ENCODE measurements around the gene EIF2AK3.
"Not testable (repeated sequence)": the region's sequence is repeated elsewhere in the genome, so short reads cannot be mapped to it uniquely, and the experiment has no call there.

The EIF2AK3 gene

GRCh38 chr2:88627055-88627855, at the start of gene EIF2AK3:
Gene EIF2AK3, minus strand, starts transcription at chr2:88627464. Its CDS starts 190 bp downstream, at chr2:88627274.
- DNase-seq = peak; percentile 99

DNA sequence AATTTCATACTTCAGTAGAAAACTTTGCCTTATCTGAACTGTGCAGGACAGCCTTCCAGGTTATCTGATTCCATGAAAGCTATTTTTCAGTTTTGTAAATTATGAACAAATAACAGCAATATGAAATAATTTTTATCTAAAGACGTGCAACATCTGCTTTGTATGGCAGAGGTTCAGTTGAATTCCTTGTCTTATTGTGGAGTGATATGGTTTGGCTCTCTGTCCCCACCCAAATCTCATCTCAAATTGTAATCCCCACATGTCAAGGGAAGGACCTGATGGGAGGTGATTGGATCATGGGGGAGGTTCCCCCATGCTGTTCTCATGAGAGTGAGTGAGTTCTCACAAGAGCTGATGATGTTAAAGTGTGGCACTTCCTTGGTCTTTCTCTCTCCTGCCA, 46.1 kb upstream of the EIF2AK3 start:
- DNase-seq = no peak

GRCh38 chr2:88671786-88672427, 44.6 kb upstream of the EIF2AK3 start:
- peak; percentile 37 for DNase-seq

DNA sequence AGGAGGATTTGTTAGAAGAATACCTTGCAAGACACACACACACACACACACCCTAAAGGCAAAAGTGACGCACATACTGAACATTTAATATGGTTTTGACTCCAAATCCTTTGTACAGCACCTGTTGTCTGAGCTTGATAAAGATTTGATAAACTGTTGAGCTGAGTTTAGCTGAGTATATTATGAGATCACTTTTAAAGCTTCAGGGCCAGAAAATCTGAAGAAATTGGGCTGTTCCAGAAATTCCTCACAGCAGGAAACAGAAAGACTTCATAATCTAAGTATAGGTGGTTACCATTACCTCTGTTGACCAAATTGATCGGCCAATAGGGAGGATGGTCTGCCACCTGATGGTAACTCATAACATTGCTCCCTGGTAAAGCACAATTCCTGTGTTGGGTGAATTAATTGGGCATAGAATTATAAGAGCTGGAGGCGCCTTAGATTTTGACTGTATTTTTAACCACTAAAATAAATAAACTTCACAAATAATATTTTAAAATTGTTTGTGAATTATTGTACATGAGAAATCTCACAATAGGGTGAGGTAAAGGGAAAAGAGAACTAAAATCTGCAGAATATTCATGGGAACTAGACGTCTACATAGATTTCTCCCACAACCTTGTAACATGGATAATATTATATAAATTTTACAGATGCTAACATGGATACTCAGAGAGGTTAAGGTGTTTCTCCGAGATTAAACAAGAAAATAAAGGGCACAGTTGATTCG, 42.4 kb upstream of the EIF2AK3 start:
- peak; percentile 30 for DNase-seq

DNA sequence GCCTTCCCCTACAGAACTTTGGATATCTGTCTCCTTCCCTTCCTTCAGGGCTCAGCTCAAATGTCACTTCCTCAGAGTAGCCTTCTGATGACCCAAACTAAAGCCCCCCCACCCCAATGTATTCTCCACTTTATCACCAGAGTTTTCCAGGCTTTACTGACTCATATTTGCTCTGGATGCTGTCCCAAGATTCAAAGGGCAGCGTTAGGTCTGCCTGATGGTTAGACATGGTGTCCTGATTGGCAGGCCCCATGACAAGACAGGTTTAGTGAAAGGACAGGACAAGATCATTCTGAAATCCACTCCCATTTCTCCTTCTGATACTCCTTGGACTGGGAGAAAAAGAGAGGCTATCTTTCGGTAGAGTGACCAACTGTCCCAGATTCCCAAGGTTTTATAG, 41.6 kb upstream of the EIF2AK3 start:
- no peak for DNase-seq

GRCh38 chr2:88667219-88667618, 40.0 kb upstream of the EIF2AK3 start:
- DNase-seq = no peak

DNA sequence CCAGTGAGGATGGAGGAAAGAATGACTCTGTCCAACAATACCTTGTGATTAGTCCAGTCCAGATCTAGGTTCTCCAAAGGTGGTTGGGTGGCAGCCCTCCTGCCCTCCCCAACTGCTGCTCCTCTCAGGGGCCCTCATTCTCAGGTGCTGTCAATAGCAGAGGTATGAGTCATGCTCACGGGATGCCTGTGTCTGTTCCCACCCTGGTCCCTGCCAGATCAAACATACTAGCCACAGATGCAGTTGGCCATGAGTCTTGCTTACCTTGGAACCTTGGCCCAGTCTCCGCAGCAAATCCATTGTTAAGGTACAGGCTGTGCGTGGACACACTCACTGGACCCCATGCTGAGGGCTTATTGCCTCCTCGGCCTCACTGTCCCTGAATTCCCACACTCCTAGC, 39.3 kb upstream of the EIF2AK3 start:
- DNase-seq = no peak

DNA sequence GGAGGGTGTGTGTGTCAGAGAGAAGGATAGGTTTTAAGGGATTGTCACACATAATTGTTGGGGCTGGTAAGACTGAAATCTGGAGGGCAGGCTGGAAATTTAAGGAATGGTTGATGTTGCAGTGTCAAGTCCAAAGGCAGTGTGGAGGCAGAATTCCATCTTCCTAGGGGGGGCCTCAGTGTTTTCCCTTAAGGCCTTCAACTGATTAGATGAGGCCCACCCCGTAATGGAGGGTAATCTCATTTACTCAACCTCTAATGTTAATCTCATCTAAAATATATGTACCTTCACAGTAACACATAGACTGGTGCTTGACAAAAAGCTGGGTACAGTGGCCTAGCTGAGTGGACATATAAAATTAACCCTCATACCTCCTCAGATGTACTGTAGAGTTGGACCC, 33.4 kb upstream of the EIF2AK3 start:
- no peak for DNase-seq

DNA sequence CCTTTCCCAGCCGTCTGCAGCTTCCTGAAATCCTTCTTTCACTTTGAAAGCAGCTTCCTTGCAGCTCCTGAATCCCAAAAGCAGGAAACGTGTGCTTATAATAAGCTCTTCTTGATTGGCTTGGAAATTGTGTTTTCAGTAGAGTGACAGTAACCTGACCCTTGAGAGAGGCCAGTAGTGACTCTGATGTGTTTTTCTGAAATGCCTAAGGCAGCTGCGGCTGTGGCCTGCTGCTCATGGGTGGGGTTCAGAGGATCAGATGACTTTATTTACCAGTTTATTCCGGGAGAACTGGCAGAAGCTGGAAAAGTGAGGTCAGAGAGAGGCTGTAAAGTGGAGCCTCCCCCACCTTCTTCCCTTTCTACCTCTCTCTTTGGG, 32.3 kb upstream of the EIF2AK3 start:
- DNase-seq = no peak

DNA sequence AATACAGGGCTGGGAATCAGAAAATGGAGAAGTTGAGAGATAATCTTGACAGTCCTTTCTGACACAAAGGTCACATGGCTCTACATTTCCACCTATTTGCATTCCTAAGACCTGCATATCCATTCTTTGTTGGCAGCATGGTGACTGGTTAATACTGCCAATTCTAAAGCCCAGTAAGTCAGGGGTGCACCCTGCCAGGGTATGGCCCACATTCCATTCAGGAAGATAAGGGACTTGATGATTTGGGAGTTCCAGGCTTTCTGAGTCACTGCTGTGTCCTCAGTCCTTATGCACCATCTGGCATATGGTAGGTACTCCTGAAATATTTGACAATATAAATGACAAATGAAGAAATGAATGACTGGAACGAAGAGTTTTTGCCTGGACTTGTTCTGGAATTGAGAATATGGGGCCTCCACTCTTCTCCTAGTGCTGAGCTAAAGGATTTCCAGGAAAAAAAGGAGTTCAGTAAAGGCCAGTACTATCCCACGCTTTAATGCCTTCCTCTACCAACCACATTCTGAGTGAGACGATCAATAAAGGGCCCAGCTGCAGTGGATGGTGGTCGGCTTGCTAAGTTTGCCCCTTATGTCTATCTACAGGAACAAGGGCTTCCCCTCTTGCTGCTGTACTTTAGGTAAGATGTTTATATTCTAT, 31.7 kb upstream of the EIF2AK3 start:
- no peak for DNase-seq

- DNase-seq = no peak
These were observed 31.1 kb upstream of the EIF2AK3 start for GRCh38 chr2:88658326-88658725.

DNA sequence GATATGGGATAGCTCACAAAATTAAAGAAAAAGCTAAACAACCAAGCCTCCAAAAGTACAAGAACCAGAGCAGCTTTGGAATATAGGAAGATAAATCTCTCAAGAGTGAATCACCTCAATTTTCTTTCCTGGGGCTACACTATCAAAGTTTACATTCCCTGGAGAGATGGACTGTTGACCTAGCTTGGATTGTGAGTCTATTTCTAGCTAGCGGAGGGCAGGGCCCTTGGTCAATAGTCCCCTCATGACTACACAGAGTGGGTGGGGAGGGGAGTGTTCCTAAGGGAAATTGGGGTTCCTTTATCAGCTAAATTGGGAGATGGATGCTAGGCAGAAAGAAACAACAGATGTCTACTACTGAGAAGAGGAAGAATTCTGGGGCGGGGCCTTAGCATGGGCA, 29.9 kb upstream of the EIF2AK3 start:
- no peak for DNase-seq

GRCh38 chr2:88656690-88657089, 29.4 kb upstream of the EIF2AK3 start:
- no peak for DNase-seq

GRCh38 chr2:88654714-88655113, 27.4 kb upstream of the EIF2AK3 start:
- no peak for DNase-seq

DNA sequence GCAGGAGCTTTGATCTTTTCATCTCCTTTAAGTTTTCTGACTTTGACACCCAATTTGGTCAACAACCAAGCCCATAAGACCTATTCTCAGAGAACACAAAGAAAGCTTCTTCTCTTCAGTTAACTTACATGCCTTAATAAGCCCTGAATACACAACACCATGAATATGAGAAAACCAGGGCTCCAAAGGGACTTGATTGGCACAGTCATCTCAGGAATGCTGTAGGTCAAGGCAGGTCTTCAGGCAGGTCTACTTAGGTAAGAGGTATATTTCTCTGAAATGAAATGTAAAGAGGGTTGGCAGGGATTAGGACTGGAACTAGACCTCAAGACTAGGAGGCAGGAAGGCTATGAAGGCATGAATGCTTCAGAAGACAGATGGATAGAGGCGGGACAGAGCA, 24.4 kb upstream of the EIF2AK3 start:
- no peak for DNase-seq

GRCh38 chr2:88645291-88645882, 18.1 kb upstream of the EIF2AK3 start:
- not testable (repeated sequence) for DNase-seq

DNA sequence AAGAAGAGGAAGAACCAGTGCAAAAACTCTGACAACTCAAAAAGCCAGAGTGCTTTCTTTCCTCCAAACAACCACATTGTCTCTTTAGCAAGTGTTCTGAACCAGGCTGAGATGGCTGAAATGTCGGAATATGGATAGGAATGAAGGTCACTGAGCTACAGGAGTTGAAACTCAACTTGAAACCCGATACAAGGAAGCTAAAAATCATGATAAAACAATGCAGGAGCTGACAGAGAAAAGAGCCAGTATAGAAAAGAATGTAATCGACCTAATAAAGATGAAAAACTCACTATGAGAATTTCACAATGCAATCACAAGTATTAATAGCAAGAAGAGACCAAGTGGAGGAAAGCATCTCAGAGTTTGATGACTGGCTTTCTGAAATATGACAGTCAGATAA, 15.0 kb upstream of the EIF2AK3 start:
- no peak for DNase-seq

GRCh38 chr2:88641330-88641729, 14.1 kb upstream of the EIF2AK3 start:
- no peak for DNase-seq

DNA sequence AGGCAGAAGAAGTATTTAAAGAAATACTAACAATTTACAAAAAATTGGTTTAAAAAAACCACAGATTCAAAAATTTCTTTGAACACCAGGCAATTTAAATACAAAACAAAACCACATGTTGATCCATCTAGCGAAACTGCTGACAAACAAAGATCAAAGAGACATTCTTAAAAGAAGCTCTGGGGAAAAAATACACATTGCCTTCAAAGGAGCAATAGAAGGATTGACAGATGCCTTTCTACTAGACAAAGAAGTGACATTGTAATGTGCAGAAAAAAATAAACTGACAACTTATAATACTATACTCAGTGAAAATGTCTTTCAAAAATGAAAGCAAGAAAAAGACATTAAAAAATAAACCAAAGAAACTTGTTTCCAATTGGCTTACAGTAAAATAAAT, 12.6 kb upstream of the EIF2AK3 start:
- no peak for DNase-seq

DNA sequence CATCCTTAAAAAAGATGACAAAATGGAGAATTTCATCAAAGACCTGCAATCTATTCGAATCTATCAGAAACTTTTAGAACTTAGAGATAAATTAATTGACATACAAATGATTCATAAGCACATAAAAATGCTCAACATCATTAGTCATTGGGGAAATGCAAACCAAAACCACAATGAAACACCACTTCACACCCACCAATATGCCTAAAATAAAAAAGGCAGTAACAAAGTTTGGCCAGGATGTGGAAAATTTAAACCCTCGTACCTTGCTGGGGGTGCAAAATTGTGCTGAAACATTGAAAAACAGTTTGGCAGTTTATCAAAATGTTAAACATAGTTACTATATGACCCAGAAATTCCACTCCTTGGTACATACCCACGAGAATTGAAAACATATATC, 11.5 kb upstream of the EIF2AK3 start:
- DNase-seq = no peak

DNA sequence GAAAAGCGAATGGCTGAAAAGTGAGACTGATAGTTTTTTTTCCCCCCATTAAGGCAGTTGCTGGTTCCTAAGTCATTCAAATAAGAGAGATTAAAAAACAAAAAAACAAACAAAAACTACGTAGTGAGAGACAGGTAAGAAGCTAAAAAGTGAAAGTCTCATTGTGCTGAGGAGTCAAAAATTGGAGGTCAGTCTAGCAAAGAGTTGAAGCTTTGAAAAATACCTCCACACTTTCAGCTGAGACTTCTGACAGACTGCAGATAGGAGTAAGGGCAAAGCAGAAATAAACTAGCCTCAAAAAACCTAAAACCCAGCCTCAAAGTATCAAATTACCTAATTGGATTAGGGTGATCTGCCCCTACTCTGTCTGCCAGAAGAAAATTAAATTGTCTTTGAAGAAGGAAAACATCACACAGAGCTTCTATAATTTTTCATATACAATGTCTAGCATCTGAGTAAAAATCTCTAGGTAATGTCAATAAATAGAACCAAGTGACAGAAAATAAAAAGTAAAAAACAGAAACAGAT, 10.9 kb upstream of the EIF2AK3 start:
- DNase-seq = no peak

DNA sequence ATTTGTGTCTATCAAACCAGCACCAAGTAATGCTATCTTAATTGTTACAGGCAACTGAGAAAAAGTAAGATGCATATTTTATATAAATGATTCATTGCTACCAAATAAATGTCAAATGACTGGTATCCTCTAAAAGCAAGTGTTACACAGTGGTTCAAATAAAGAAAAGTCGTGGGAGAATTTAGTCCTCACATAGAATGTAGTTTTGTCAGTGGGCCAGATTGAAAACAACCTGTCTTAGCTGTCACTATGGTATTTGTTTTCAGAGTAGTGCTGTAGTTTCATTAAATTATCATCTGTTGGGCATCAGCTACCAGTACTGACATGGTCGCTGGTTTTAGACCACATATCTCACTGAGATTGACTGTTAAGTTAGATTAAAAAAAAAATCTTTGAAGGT, 10.2 kb upstream of the EIF2AK3 start:
- no peak for DNase-seq

DNA sequence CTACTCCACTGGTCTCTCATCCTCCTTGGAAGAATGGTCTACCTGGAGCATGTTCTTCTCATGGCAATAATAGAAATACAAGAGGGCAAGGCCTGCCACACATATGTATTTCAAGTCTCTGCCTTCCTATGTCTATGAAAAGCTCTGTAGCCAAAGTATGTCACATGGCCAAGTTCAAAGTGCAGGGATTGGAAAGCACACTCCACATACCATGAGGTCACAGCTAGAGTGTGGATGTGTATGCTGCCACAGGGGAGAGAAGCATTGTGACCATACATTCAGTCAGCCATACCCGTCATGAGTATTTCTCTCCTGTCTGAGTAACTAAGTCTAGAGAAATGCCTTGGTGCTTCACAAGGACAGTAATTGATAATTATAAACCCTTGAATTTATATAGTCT, 8.8 kb upstream of the EIF2AK3 start:
- DNase-seq = no peak

Data from NCI-H1105 treated with DMSO at 0.1 percent for 48 hours (cell line).